Transverse colon (tissue), 3 donors: ENCODE measurements around the gene TTC21A.

ENCODE experiments used
- CTCF ChIP-seq, 5 experiments: fragments of 200-600 bp in 3 of 5; fragments of 450-650 bp in 2 of 5; sonication (generic) in 3 of 5; IDR thresholded peaks; 1 replicate in 2 of 5; 2 replicates in 3 of 5; pipeline ENCODE4 v1.5.1; 2016 to 2017; ENCODE audit warnings: antibody characterized with exemption in 5 of 5, inconsistent platforms in 3 of 5, mild to moderate bottlenecking in 2 of 5, moderate library complexity in 1 of 5
- EP300 ChIP-seq: sonication (generic); formaldehyde crosslinking; IDR thresholded peaks from one replicate; pipeline ENCODE4 v1.6.1; 2017; ENCODE audit warnings: antibody characterized with exemption, low read depth
- POLR2A ChIP-seq: fragments of 450-650 bp; IDR thresholded peaks from one replicate; pipeline ENCODE4 v1.6.1; 2016; ENCODE audit warnings: antibody characterized with exemption, mild to moderate bottlenecking, moderate library complexity

- no peak for TF ChIP-seq CTCF (IDR thresholded peaks at IDR 0.05)
- no peak for TF ChIP-seq EP300
- TF ChIP-seq POLR2A: no peak
Measured at GRCh38 chr3:39178553-39178952, 71.1 kb downstream of the TTC21A start.
